Ureter (tissue), 1 donor: ENCODE data around the gene CNNM3. TPM values are rescaled to one million over a fixed set of nuclear protein-coding genes. Genes with fewer than 3 reads are reported as not detected.
"Not testable (repeated sequence)": the region's sequence is repeated elsewhere in the genome, so short reads cannot be mapped to it uniquely, and the experiment has no call there.

ENCODE experiments used
- DNase-seq: peaks from one replicate; pipeline ENCODE4 v3.0.0-alpha.2; 2020; ENCODE audit warnings: low spot score
- total RNA-seq: library from RNA; stranded (reverse); gene quantifications from one replicate; pipeline ENCODE4 v1.2.4, GENCODE V29; 2023
- donor health status: DM: yes; HTN: yes; CAD: no.

The CNNM3 gene
- total RNA-seq, 1 donor from 2014 or later = 18.9 TPM

- DNase-seq = no peak
These were observed 17.1 kb upstream of the CNNM3 start for GRCh38 chr2:96798733-96799622.

GRCh38 chr2:96799623-96799935 is 16.5 kb upstream of the CNNM3 start:
- DNase-seq = no peak

GRCh38 chr2:96800061-96801004 is 15.7 kb upstream of the CNNM3 start:
- DNase-seq = no peak

DNA sequence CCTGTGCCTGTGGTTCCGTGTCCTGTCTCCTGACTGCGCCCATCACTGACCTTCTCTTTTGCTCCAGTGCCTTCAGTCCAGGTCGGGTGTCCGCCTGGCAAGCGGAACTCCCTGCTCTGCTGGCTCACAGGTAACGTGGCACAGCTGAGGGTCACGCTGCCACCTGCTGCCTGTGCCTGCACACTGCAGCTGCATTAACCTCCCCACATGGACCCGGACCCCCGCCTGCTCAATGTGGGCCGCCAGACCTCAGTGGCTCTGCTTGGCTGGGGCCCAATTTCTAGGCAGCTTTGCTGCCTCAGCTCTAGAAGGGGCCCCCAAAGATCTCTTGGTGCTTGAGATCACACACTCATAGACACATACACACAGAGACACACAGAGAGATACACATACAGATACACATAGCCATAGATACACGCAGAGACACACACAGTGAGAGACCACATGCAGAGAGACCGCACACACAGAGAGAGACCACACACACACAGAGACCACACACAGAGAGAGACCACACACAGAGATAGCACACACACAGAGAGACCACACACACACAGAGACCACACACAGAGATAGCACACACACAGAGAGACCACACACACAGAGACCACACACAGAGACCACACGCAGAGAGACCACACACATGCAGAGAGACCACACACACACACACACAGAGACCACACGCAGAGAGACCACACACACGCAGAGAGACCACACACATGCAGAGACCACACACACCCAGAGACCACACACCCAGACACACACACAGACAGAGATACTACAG is 14.9 kb upstream of the CNNM3 start:
- peak; percentile 74 for DNase-seq

DNA sequence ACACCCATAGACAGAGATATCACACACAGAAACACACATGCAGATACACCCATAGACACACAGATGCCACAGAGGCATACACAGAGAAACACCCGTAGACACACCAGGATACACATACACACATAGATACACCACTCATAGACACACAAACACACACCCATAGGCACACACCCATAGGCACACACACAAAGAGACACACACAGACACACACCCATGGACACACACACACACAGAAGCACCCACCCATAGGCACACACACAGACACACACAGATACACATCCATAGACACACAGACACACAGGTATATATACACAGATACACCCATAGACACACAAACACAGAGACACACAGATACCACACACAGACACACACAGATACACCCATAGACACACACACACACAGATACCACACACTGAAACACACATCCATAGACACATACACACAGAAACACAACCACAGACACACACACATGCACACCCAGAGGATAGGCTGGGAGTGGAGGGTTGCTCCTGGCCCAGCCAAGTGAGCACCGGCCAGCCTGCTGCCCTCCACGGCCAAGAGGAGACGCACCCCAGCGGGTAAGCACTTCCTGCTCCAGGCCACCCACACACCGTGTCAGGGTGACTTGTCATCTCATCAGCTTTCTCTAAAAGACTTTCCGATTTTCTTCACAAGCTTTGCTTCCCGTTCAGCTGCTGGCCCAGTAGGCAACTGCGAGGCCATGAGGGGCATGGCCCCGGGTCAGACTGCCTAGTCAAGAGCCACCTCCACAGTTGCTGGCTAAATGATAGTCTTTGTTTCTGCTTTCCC is 14.1 kb upstream of the CNNM3 start:
- DNase-seq = no peak

- no peak for DNase-seq
These were observed 13.3 kb upstream of the CNNM3 start for GRCh38 chr2:96802721-96803120.

GRCh38 chr2:96804986-96805385 is 11.1 kb upstream of the CNNM3 start:
- DNase-seq = no peak

DNA sequence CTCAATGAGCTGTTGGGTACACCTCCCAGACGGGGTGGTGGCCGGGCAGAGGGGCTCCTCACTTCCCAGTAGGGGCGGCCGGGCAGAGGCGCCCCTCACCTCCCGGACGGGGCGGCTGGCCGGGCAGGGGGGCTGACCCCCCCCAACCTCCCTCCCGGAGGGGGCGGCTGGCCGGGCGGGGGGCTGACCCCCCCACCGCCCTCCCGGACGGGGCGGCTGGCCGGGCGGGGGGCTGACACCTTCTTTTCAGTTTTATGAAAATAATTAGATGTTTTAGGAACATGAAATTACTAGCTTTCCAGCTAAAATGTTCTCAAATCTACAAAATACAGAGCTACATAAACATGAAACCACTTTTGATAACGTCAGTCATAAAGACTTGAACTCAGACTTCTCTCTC is 10.1 kb upstream of the CNNM3 start:
- DNase-seq = not testable (repeated sequence)

GRCh38 chr2:96806468-96807126 is 9.5 kb upstream of the CNNM3 start:
- no peak for DNase-seq

- DNase-seq = no peak
These were observed 9.0 kb upstream of the CNNM3 start for GRCh38 chr2:96807127-96807471.

GRCh38 chr2:96808176-96808837 is 7.8 kb upstream of the CNNM3 start:
- no peak for DNase-seq

DNA sequence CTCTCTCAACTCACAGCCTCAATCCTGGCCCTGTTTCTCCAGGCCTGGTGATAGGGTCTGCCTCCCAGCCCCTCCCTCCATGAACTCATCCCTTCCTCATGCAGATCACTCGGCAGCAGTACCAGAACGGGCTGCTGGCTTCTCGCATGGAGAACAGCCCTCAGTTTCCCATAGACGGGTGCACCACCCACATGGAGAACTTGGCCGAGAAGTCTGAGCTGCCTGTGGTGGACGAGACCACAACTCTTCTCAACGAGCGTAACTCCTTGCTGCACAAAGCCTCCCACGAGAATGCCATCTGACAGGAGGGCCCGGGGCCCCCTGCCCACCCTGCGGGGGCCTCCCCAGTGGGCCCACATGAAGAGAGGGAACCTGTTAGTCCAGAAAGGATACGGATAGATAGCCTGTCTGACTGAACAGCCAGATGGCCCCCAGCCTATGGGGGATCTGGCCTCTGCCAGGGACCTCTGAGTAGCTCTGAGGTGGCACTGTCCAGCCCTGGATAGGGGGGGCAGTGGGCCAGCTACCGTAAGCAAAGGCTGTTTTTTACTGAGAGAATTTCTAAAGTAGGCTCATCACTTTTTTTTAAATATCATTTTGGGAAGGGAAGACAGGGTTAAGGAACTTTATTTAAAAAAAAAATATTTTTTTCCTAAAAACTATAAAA is 6.7 kb upstream of the CNNM3 start:
- no peak for DNase-seq

- DNase-seq = no peak
These were observed 5.9 kb upstream of the CNNM3 start for GRCh38 chr2:96809951-96810782.

DNA sequence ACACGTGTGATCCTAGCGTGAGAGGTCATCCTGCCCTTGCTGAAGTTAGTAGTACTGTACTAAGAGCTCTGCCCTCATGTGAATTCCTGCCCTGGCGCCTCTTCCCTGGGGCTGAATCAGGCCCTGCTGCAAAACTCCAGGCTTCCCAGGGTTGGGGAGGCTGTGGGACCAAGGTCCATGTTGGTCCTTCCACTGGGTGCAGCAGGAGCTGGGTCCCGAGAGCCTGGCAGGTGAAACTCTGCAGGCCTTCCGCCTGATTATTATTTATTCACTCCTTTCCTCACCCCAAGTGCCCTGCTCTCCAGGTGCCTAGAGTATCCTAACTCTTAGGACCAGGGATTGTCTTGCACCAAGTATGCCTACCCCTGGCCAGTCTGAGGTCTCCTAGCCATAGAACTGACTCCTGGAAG is 5.3 kb upstream of the CNNM3 start:
- DNase-seq = no peak

- DNase-seq = no peak
These were observed 4.2 kb upstream of the CNNM3 start for GRCh38 chr2:96811917-96812316.

- DNase-seq = no peak
These were observed 2.4 kb upstream of the CNNM3 start for GRCh38 chr2:96813656-96814055.

DNA sequence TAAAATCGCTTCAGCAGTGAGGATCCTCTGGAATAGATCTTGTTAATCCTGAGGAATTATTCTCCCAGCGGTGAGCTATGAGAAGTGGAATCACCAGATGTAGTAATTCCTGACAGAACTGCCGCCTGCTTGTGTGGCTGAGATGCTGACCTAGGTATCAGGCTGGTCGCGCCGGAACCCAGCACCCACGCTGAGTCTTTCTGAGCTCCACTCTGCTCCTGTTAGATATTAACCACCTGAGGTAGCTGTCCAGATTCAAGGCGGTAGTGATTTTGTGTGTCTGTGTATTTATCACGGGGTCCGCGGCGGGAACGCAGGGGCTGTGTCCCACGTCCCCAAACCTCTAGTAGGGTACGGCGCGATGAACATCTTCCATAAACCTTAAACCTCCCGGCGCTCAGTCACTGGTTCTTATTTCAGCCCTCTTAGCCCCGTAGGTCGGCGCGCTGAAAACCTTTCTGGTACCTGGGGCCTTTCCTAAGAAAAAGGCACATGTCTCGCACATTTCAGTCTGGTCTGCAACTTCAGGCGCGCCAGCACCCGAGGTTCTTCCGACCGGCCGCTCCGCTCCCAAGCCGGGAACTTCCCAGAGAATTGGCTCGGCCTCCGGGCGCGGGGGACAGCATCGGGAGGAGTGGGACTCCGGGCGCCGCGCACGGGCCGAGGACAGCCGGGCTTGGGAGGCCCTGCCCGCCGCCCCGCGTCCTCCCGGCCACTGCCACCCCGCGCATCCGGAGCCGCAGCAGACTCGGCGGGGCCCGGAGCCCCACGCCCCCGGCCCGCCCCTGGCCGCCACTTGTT is 542 bp upstream of the CNNM3 start:
- DNase-seq = no peak
